GM18861 (cell line): ENCODE results near the gene COL6A6.

Source experiments
- ATAC-seq: cut with Tn5 transposase; IDR thresholded peaks from one replicate; pipeline ENCODE4 v1.9.1; 2021; ENCODE audit not compliant: unreplicated experiment

Gene COL6A6, protein sequence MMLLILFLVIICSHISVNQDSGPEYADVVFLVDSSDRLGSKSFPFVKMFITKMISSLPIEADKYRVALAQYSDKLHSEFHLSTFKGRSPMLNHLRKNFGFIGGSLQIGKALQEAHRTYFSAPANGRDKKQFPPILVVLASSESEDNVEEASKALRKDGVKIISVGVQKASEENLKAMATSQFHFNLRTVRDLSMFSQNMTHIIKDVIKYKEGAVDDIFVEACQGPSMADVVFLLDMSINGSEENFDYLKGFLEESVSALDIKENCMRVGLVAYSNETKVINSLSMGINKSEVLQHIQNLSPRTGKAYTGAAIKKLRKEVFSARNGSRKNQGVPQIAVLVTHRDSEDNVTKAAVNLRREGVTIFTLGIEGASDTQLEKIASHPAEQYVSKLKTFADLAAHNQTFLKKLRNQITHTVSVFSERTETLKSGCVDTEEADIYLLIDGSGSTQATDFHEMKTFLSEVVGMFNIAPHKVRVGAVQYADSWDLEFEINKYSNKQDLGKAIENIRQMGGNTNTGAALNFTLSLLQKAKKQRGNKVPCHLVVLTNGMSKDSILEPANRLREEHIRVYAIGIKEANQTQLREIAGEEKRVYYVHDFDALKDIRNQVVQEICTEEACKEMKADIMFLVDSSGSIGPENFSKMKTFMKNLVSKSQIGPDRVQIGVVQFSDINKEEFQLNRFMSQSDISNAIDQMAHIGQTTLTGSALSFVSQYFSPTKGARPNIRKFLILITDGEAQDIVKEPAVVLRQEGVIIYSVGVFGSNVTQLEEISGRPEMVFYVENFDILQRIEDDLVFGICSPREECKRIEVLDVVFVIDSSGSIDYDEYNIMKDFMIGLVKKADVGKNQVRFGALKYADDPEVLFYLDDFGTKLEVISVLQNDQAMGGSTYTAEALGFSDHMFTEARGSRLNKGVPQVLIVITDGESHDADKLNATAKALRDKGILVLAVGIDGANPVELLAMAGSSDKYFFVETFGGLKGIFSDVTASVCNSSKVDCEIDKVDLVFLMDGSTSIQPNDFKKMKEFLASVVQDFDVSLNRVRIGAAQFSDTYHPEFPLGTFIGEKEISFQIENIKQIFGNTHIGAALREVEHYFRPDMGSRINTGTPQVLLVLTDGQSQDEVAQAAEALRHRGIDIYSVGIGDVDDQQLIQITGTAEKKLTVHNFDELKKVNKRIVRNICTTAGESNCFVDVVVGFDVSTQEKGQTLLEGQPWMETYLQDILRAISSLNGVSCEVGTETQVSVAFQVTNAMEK (N-terminal part only)

DNA sequence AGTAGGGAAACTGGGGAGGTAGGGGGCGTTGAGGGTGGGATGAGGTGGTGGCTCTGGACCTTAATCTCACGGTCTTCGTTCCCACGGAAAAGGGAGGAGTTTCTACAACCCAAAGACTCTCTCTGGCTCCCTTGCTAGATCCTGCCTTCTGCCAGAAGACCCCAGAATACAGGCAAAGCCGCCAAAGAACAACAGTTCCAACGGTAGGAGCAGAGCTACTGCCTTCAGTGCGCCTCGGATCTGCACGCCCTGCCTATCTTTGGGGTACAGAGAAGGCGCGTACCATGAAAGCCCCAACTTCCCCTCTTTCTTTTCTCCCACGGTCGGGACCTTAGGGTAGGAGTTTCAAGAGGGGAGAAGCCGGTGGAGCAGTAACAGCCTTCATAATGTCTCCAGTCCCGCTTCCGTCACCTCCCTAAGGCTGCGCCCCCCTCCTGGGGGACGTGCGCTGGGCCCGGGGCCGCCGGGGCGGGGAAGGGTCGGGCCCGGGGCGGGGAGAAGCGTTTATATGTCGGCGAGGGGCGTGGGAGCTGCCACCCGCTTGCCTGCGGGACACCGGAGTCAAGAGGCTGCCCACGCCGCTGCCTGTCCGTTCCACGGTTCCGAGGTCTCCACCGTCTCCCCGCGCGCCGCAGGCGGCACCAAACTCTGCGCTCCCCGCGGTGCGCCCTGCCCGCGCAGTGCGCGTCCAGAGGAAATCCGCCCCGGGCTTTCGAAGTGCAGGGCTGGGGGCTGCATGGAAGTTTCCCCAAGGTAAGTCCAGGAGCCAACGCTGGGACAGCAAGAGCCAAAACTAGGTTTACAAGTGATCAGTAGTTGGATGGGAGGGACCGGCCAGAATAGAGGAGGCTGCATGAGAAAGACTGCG lies at the start of gene COL6A6:
Gene COL6A6 (plus strand): TSS at position 533 of the 868 bp plus-strand sequence. CDS start 43,188 bp downstream, outside the sequence.
- ATAC-seq: no peak

DNA sequence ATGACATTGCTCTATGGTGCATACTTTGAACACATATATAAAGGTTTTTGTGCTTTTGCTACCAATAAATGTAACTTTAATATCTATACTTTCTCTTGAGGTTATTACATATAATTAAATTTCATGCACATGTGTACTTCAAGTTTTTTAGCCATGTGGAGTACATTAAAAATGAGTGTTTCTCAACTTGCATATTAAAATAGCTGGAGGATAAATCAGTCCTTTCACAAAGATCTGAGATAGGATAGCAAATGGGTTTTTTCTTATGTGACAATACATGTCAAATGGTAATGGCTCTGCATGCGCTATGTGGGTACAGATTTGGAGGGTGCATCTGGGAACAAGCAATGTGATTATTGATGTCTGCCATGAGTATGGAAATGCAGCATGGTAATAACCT lies 48.7 kb upstream of the COL6A6 start:
- ATAC-seq: no peak

DNA sequence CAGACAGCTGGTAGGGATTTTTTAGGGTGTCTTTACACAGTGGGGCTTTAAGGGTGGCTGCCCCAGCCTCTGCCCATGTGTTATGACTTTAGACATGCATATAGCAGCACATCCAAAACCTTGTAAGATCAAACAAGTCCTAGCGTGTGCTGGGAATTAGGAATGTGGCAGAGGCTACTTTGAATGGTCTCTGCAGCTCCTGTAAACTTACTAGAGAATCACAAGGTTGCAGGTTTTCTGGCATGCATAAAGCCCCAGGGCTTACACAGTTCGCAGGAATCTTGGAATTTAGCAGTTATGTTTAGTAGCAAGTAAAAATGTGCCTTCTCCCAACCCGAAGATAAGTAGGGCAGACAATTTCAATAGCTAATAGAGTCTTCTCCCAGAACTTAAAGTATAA lies 46.9 kb upstream of the COL6A6 start:
- no peak for ATAC-seq

DNA sequence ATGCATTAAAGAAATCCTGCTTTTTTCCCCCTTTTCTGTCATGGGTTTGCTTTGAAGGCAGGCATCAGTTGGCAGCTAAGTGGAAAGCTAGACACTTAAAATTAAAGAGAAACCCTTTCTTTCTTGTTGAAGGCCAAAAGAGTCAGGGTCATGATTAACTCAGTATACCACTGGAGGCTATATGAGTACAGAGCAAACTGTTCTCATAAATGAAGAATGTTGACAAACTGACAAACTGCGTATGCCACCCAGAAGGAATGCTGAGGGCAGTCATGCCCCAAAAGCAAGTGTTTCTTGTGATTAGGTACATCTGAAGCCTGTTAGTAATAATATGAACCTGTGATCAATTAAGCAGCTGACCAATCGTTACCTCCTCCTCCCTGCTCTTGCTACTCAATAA lies 43.6 kb upstream of the COL6A6 start:
- ATAC-seq: no peak

DNA sequence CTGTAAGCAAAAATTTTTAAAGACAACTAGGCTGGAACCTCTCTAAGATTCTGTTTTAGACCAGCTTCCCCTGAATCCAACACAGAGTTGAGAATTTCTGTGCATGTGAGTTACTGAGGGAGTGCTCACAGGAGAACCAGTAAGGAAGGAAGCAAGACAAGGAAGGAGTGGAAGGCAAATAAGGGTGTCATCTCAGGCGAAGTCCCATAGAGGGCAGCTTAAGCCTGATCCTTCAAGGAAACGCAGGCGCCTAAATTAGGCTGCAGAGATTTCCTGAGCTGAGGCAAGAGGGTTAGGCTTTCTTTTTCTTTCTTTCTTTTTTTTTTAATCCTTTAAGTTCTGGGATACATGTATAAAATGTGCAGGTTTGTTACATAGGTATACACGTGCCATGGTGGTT lies 36.2 kb upstream of the COL6A6 start:
- no peak for ATAC-seq

DNA sequence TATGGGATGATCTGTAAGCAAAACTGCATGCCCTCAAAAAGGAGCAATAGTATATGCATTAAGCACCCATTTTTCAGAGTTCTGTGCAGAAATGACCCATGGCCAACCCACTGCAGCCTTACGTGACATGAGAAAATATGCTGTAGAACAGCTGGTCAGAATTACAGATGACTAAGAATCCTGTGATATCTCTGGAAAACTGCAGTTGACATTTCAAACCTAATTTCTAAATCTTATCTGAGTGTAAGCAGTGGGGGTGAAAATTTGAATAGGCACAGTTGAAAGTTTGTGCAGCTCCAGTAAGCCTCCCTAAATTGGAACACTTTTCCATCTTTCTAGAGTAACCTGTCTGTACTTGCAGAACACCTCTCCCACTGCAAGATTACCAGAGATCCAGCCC lies 28.7 kb upstream of the COL6A6 start:
- ATAC-seq: no peak

DNA sequence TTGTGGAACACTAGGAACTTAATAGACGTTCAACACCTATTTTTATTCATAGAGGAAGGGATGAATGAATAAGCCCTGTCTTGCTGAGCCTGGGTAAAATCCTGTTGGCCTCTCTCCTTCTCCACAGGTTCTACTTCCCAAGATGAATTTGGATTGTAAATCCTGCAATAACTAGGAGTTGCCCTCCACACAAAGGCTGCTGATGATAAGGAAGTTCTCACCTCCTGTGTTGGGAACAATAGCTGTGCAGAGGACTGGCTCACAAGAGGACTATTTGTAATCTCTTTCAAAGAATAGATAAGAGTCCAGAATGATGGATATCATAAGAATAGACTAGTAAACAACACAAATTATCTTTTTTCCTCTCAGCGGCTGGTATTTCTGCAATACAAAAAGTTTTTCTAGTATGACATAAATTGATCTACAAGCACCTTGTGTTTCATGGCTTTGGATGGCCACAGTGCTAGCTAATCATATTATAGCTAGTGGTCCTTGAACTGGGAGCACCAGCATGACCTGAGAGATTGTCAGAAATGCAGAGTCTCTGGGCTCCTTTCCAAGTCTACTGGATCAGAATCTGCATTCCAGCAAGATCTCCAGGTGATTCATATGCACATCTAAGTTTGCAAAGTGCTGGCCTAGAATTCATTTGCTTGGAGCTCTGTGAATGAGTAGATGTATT lies 28.1 kb upstream of the COL6A6 start:
- ATAC-seq: no peak

DNA sequence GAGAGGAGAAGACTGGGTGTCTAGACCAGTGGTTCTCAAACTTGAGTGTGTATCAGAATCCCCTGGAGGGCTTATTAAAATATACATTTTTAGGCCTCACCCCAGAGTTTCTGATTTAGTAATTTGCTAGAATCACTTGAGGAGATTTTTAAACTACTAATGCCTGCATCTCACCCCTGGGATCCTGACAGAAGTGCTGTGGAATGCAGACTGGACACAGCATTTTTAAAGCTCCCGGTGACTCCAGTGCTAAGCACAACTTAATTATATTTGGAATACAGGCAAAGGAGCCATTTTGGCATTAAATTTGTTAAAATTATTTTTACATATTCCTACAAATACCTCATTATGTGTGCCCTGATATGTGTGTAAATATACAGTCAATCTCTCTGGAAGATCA lies 26.7 kb upstream of the COL6A6 start:
- ATAC-seq: no peak

DNA sequence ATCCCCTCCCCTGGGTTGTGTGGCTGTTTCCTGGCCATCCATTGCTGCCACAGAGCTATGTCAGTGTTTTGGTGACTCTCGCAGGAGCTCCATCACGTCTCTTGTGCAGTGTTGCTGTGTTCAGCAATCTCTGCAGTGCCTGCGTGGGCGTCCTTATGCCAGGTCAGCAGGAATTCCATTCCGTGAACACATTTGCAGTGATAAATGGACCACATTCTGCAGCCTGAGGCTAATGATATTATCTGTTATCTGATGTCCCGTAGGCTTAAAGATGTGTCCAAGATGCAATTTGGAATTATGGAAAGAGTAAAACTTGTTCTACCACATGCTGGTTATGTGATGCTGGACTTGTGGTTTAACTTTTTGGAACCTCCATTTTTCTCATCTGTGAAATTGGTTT lies 25.5 kb upstream of the COL6A6 start:
- no peak for ATAC-seq

DNA sequence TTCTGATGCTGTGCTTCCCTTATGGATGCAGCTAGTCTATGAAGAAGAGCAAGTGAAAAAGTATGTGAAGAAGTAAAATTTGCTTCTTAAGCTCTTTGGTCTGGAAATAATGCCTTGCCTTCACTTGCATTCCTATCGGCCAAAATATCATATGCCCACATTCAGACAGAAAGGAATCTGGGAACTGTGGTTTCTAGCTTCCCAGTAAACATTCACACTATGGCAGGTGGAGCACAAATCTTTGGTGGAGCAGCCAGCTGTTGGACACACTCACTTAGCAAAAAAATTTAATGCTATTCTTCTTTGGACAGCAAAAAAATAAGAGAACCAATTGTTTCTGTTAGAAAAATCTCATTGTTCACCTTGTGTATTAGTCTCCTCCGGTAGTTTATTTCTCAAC lies 12.3 kb upstream of the COL6A6 start:
- ATAC-seq: no peak

DNA sequence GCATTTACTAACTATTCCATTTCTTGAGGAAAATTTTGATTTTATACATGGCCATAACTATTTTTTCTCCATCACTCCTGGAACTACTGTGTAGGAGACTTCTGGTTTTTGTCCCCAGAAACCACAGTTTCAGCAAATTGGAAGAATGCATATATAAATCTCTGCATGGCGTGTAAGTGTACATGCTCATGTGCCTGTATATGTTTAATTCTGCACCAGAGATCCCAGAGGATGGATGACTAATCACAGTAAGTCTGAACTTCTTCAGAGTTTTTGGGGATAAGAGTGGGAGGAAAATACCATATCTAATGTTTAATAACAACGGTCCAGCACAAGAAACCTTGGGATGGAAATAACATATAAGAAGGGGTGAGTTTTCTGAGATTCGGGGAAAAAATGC lies 10.9 kb upstream of the COL6A6 start:
- no peak for ATAC-seq

DNA sequence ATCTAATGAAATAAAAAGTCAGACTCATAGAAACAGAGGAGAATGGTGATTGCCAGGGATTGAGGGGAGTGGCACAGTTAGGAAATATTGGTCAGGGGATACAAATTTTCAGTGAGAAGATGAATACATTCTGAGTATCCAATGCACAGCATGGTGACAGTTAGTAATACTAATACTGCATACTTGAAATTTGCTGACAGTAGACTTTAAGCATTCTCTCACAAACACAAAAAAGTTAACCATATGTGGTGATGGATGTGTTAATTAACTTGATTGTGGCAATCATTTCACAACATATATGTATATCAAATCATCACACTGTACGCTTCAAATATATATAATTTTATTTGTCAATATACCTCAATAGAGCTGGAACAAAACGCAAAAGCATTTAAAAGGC lies 9.2 kb upstream of the COL6A6 start:
- ATAC-seq: no peak

DNA sequence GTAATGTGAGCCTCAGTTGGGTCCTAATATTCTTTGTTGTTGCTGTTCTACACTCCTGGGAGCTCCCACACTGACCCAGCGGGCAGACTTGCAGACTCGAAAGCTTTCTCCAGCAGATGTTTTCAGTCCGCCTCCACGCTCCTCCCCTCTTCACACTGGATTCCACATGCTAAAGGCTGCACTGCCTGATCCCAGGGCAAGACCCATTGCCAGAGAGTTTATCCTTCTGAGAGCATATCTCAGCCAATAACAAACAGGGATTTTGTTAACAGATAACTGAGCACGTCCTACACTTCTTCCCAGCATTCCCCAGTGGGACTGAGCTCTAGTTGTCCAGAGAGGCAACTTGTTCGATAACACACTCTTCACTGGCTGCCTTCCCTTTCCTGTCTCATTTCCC lies 8.0 kb upstream of the COL6A6 start:
- no peak for ATAC-seq

DNA sequence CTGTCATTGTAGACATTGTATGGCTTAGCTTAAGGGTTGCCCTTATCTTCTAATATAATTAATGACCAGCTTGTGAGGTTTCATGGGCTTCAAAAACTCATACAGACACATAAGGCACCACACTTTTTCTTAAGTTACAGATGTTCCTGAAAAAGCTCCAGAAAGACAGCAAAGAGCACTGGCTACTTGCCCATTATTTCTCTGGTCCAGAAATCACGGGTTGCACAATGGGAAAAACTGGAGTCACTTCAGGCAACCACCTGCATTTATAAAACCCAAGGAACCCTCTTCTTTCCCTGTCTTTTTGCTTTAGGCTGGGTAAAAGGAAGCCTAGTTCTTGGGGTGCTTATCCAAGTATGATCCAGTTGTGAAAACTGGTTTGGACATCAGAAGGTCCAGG lies 2.3 kb upstream of the COL6A6 start:
- ATAC-seq: no peak

DNA sequence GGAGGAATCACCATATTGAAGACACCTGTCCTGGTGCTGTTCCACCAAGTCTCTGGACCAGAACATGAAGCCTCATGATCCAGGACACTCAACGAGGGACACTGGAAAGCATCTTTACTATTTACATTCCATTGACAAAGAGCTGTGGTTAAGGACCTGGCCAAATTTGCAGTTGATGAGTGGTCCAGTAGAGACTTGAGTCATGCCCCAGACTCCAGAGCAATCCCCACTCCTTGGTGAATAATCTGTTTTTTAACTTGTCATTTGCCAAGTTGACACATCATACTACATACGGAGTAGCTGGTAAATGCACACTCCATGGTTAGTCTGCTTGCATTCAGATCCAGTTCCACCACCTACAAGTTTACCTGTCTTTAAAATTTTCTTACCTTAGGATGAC lies 1.2 kb upstream of the COL6A6 start:
- no peak for ATAC-seq

DNA sequence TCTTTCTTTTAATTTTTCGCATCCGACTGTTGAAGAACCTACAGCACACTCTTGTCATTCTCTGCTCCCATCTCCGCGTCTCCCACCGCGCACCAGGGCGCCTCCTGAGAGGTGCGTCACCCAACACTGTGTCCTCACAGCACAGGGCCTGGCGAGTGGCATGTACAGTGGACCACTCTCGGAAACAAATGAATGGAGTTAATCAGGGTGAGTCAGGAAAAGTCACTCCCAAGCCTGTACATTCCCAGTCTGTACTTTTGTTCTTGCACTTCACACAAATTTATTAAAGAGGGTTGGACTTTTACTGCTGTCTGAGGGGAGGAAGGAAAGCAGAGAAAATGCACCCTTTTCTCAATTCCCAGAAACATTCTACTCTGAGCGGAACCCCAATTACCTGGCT lies 625 bp downstream of the COL6A6 start:
- no peak for ATAC-seq

DNA sequence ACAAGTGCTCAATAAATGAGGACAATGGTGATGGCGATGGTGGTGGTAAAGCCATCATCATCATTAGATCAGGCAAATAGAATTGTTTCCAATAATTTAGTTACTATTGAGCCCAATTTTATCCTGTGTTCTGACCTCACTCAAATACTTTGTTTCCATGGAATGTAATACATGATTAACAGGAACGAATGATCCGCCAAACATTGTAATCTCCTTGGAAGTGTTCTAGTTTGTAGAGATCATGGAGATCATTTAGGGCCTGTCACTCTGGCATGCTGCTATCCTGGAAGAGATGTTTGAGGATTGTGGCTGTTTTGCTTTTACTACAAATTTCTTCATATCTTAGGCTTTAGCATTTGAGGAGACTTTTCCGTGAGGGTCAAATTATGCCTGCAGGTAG lies 2.8 kb downstream of the COL6A6 start:
- no peak for ATAC-seq

DNA sequence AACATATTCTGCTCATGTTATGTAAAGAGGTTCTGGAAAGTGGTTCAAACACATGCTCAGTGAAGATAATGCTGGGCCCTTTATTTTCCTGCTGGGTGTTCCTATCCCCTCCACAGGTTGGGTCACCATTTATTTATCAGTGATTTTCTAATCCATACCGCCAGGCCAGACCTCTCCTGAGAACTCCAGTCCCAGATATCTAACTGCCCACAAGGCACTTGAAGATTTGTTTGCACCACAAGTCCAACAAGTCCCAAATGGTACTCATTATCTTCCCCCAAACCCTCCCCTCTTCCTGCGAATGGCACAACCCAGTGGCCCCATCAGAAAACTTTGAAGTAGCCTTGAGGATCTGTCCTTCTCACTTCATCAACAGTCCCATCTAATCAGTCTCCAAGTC lies 5.4 kb downstream of the COL6A6 start:
- ATAC-seq: no peak

DNA sequence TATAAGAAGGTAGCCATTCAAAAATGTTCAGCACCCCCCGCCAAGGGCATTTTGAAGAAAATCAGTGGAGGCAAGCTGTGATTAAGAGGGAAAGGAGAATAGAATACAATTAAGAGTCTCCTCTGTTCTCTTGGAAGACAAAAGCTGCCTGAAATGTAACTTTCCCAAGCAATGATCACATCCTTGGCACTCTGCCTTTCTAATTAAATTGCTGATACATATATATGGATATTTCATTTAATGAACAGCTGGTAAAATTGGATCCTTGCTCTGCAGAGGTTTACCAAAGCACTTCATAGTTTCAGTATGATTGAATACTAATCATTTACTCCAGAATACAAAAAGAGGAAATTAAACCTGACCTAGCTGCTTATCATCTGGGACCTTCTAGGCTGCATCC lies 10.4 kb downstream of the COL6A6 start:
- no peak for ATAC-seq

DNA sequence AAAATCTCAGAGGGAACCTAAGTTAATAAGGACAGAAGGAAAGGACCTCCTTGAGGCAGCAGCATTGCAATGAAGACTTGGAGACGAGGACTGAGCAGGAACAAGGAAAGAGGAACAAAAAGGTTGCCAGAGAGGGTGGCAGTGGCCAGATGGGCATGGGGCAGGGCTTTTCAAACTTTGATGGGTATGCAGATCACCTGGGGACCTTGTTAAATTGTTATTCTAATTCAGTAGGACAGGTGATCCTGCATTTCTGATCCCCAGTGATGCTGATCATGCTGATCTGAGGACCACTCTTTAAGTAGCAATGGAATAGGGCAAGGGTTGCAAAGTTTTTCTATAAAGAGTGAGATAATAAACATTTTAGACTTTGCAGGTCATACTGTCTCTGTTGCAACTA lies 11.1 kb downstream of the COL6A6 start:
- no peak for ATAC-seq
